SK-N-SH (cell line): ENCODE measurements around the gene CDH23. TPM values are rescaled to one million over a fixed set of nuclear protein-coding genes. Genes with fewer than 3 reads are reported as not detected.
A peak's percentile ranks its signal among the peaks of the same experiment; 100 is the strongest.

Experiments used
- CTCF ChIA-PET: fragments of 300-600, 350-600 bp; formaldehyde crosslinking; extraction: SDS; loops from one replicate; lab custom pipeline; 2021; lab: Yijun Ruan, JAX
- POLR2A ChIA-PET: fragments of 350-600 bp; sonication (Branson Sonifier 250); formaldehyde crosslinking; extraction: SDS; loops from one replicate; lab custom pipeline; 2020; ENCODE audit warnings: antibody characterized with exemption, inconsistent platforms; lab: Yijun Ruan, JAX
- DNase-seq: peaks from one replicate; pipeline ENCODE4 v3.0.0; 2012
- H2AFZ ChIP-seq: fragments of 200-600 bp; sonication (generic); 2 replicates; pipeline ENCODE4 v1.8.1; 2016; ENCODE audit warnings: antibody characterized with exemption, mild to moderate bottlenecking, low read depth
- H3F3A ChIP-seq: fragments of 200-600 bp; sonication (generic); replicated peaks from 2 replicates; pipeline ENCODE3; 2016; ENCODE audit warnings: antibody characterized with exemption, mild to moderate bottlenecking; ENCODE audit not compliant: insufficient read depth
- H3K27ac ChIP-seq, 2 experiments: fragments of 200-500 bp in 1 of 2; fragments of 200-600 bp in 1 of 2; sonication (Bioruptor generic) in 1 of 2; sonication (generic), shearing (Covaris generic) in 1 of 2; 2 replicates each; pipeline versions ENCODE4 v1.5.1 to v1.6.1; 2014 to 2016; ENCODE audit warnings: low read depth in 2 of 2, inconsistent platforms in 1 of 2, low read length in 1 of 2, mild to moderate bottlenecking in 1 of 2, mixed read lengths in 1 of 2
- H3K27me3 ChIP-seq: fragments of 200-600 bp; sonication (generic), shearing (Covaris generic); 2 replicates; pipeline ENCODE4 v1.6.1; 2016; ENCODE audit warnings: mixed run types; ENCODE audit not compliant: insufficient read depth
- H3K36me3 ChIP-seq, 2 experiments: fragments of 200-500 bp in 1 of 2; fragments of 200-600 bp in 1 of 2; sonication (Bioruptor generic) in 1 of 2; sonication (generic) in 1 of 2; replicated peaks in 1 of 2; 2 replicates each; pipeline versions ENCODE3 to v1.5.1; 2014 to 2016; ENCODE audit warnings: low read length in 1 of 2, mild to moderate bottlenecking in 1 of 2; ENCODE audit not compliant: insufficient read depth in 2 of 2, control insufficient read depth in 1 of 2
- H3K4me1 ChIP-seq, 2 experiments: fragments of 200-500 bp in 1 of 2; fragments of 200-600 bp in 1 of 2; sonication (Bioruptor generic) in 1 of 2; sonication (generic), shearing (Covaris generic) in 1 of 2; 2 replicates each; pipeline versions ENCODE4 v1.5.1 to v1.6.1; 2014 to 2016; ENCODE audit warnings: low read depth in 1 of 2, low read length in 1 of 2, mixed run types in 1 of 2; ENCODE audit not compliant: insufficient read depth in 2 of 2, control insufficient read depth in 1 of 2
- H3K4me2 ChIP-seq: fragments of 200-600 bp; sonication (generic), shearing (Covaris generic); 2 replicates; pipeline ENCODE4 v1.6.1; 2017; ENCODE audit warnings: mixed run types
- H3K4me3 ChIP-seq, 2 experiments: fragments of 200-500 bp in 1 of 2; fragments of 200-600 bp in 1 of 2; sonication (Bioruptor generic) in 1 of 2; sonication (generic), shearing (Covaris generic) in 1 of 2; 2 replicates each; pipeline versions ENCODE4 v1.5.1 to v1.8.1; 2014 to 2016; ENCODE audit warnings: low read depth in 2 of 2, inconsistent platforms in 1 of 2, low read length in 1 of 2, mild to moderate bottlenecking in 1 of 2, mixed read lengths in 1 of 2, moderate library complexity in 1 of 2
- H3K79me2 ChIP-seq: fragments of 200-600 bp; sonication (generic); 2 replicates; pipeline ENCODE4 v1.8.1; 2017; ENCODE audit warnings: mild to moderate bottlenecking; ENCODE audit not compliant: insufficient read depth
- H3K9ac ChIP-seq: fragments of 200-600 bp; sonication (generic); 2 replicates; pipeline ENCODE4 v1.6.1; 2017; ENCODE audit warnings: mixed run types
- H3K9me2 ChIP-seq: fragments of 200-600 bp; sonication (generic); 2 replicates; pipeline ENCODE4 v1.6.1; 2017; ENCODE audit warnings: mixed run types
- H3K9me3 ChIP-seq: fragments of 200-600 bp; sonication (generic); 2 replicates; pipeline ENCODE4 v1.6.1; 2017; ENCODE audit warnings: mixed run types, mild to moderate bottlenecking, moderate library complexity
- H4K20me1 ChIP-seq: fragments of 200-600 bp; sonication (generic); 2 replicates; pipeline ENCODE4 v1.6.1; 2017; ENCODE audit warnings: mild to moderate bottlenecking, mixed run types; ENCODE audit not compliant: insufficient read depth
- CTCF ChIP-seq: fragments of 200-600 bp; sonication (generic); IDR thresholded peaks from 2 replicates; pipeline ENCODE4 v1.6.1; 2017; ENCODE audit warnings: antibody characterized with exemption, mild to moderate bottlenecking, moderate library complexity
- ELF1 ChIP-seq: IDR thresholded peaks from 2 replicates; pipeline ENCODE4 v1.4.0; 2012
- EP300 ChIP-seq, 2 experiments: IDR thresholded peaks; 2 replicates each; pipeline versions ENCODE4 v1.4.0 to v1.6.1; 2012; ENCODE audit warnings: borderline replicate concordance in 1 of 2, low read depth in 1 of 2, low read length in 1 of 2
- FOSL2 ChIP-seq: IDR thresholded peaks from 2 replicates; pipeline ENCODE4 v1.4.0; 2012; ENCODE audit warnings: low read depth, mild to moderate bottlenecking, moderate library complexity, borderline replicate concordance
- GATA2 ChIP-seq: sonication (generic); formaldehyde crosslinking; IDR thresholded peaks from 2 replicates; pipeline ENCODE4 v1.5.0; 2020; ENCODE audit warnings: mild to moderate bottlenecking, missing genetic modification reagents
- JUND ChIP-seq: IDR thresholded peaks from 2 replicates; pipeline ENCODE4 v1.4.0; 2012
- MEF2A ChIP-seq: IDR thresholded peaks from 2 replicates; pipeline ENCODE4 v1.4.0; 2012; ENCODE audit warnings: low read depth, borderline replicate concordance
- RAD21 ChIP-seq: IDR thresholded peaks from 2 replicates; pipeline ENCODE4 v1.6.1; 2012; ENCODE audit warnings: mild to moderate bottlenecking, low read length
- RXRA ChIP-seq: IDR thresholded peaks from 2 replicates; pipeline ENCODE4 v1.4.0; 2012; ENCODE audit warnings: low read depth, mild to moderate bottlenecking, borderline replicate concordance
- SMC3 ChIP-seq: IDR thresholded peaks from 2 replicates; pipeline ENCODE4 v1.6.1; 2012; ENCODE audit warnings: low read depth, low read length, improper control_type of control experiment
- TAF1 ChIP-seq: IDR thresholded peaks from 2 replicates; pipeline ENCODE4 v1.6.1; 2012; ENCODE audit warnings: low read depth, mild to moderate bottlenecking, low read length, moderate library complexity, borderline replicate concordance
- TCF12 ChIP-seq: IDR thresholded peaks from 2 replicates; pipeline ENCODE4 v1.4.0; 2012
- YY1 ChIP-seq: IDR thresholded peaks from 2 replicates; pipeline ENCODE4 v1.4.0; 2012; ENCODE audit warnings: low read depth, mild to moderate bottlenecking
- WGBS: methylation state at CpG from one replicate; pipeline ENCODE4 v1.1.6; 2017; ENCODE audit warnings: low lambda C conversion rate; 5-methylcytosine and 5-hydroxymethylcytosine counted together
- polyA plus RNA-seq, 3 experiments: library from polyadenylated mRNA; depleted of rRNA; stranded (reverse); fragments of >200 nt; gene quantifications; 2 replicates each; pipeline ENCODE4 v1.2.3, GENCODE V29; 2012

The CDH23 gene
- polyA plus RNA-seq, 1 of the 3 experiments (the other 2 are of a cell fraction) = 0.03 TPM

GRCh38 chr10:71575451-71575850 is 178.7 kb downstream of the CDH23 start:
- Histone ChIP-seq H3K9me2 (no peaks in the 10 kb centered on the region), H2AFZ (no peak overlapping the region), H4K20me1 (no peaks in the 10 kb centered on the region)
- POLR2A ChIA-PET = no interaction called here
- DNase-seq = no peak
- TF ChIP-seq ELF1 = no peak
- no peak for TF ChIP-seq CTCF
- no peak for TF ChIP-seq TAF1
- no peak for TF ChIP-seq MEF2A
- TF ChIP-seq FOSL2 = no peak
- TF ChIP-seq EP300 (IDR thresholded peaks at IDR 0.05; ENCODE audit: borderline replicate concordance in 1 of 2, low read depth in 1 of 2, low read length in 1 of 2) = no peak
- no peak for TF ChIP-seq TCF12
- TF ChIP-seq JUND = no peak
- no peak for TF ChIP-seq SMC3
- no peak for TF ChIP-seq RXRA
- no peak for TF ChIP-seq RAD21
- TF ChIP-seq, all 33 proteins: peak for 0
- Histone ChIP-seq H3K9ac (no peak overlapping the region), H3F3A (no peaks in the 10 kb centered on the region), H3K4me3 (no peak overlapping the region), H3K27ac (no peak overlapping the region), H3K9me3 (no peaks in the 10 kb centered on the region), H3K36me3 (no peaks in the 10 kb centered on the region), H3K4me2 (no peak overlapping the region), H3K27me3 (0 out of 2 replicates have a peak, but pooled peaks cover 6% of the 10 kb centered on the region), H3K4me1 (peaks cover 0 to 6% of the 10 kb centered on the region in 2 experiments; a peak in 1 of 4 replicates), H3K79me2 (no peaks in the 10 kb centered on the region)
- 79% methylated on average over 9 of the region's 14 CpGs for WGBS
- CTCF ChIA-PET = interaction anchor here (0.9 to 2.0 kb wide), 5 partner anchors 33 to 256 kb away, joined by 3 to 8 read pairs (median 4); partner anchors contain the start of genes CDH23 and SLC29A3

GRCh38 chr10:71575934-71576801 is 179.4 kb downstream of the CDH23 start:
- no peaks in the 10 kb centered on the region for H3K9me3 ChIP-seq
- H3F3A ChIP-seq = no peaks in the 10 kb centered on the region
- 65% methylated on average over 12 of the region's 16 CpGs for WGBS
- peaks cover 0 to 6% of the 10 kb centered on the region in 2 experiments; a peak in 1 of 4 replicates for H3K4me1 ChIP-seq
- H3K4me3 ChIP-seq = no peak overlapping the region
- H3K4me2 ChIP-seq = no peak overlapping the region
- H2AFZ ChIP-seq = no peak overlapping the region
- no peak overlapping the region for H3K9ac ChIP-seq
- no peaks in the 10 kb centered on the region for H3K36me3 ChIP-seq
- TF ChIP-seq YY1 = no peak
- peak; percentile 52 for TF ChIP-seq GATA2
- H4K20me1 ChIP-seq = no peaks in the 10 kb centered on the region
- H3K27me3 ChIP-seq = 0 out of 2 replicates have a peak, but pooled peaks cover 6% of the 10 kb centered on the region
- H3K9me2 ChIP-seq = no peaks in the 10 kb centered on the region
- DNase-seq = peak; percentile 58
- no peaks in the 10 kb centered on the region for H3K79me2 ChIP-seq
- H3K27ac ChIP-seq = no peak overlapping the region
- POLR2A ChIA-PET = no interaction called here
- CTCF ChIA-PET = interaction anchor here (0.9 to 2.2 kb wide), 7 partner anchors 33 to 306 kb away, joined by 3 to 8 read pairs (median 4); partner anchors contain the start of genes CDH23 and SLC29A3
